Thymus (tissue), 11 donors: ENCODE data around the gene DUOXA2. TPM values are rescaled to one million over a fixed set of nuclear protein-coding genes. Genes with fewer than 3 reads are reported as not detected.

ENCODE experiments used
- DNase-seq, 9 donors: peaks; one replicate each; pipeline ENCODE4 v3.0.0-alpha.2; 2013; ENCODE audit warnings: low spot score in 9 of 9, low read depth in 6 of 9, missing footprints in 1 of 9
- H3K27ac ChIP-seq, 2 donors: one replicate each; pipeline ENCODE4 v1.5.1; 2013; ENCODE audit warnings: control low read depth in 1 of 2, low read depth in 1 of 2, low read length in 1 of 2, mild to moderate bottlenecking in 1 of 2, moderate library complexity in 1 of 2
- H3K27me3 ChIP-seq, 2 donors: one replicate each; pipeline ENCODE4 v1.5.1; 2013; ENCODE audit warnings: low read length in 1 of 2; ENCODE audit not compliant: control insufficient read depth in 2 of 2, insufficient read depth in 1 of 2
- H3K36me3 ChIP-seq, 2 donors: one replicate each; pipeline ENCODE4 v1.5.1; 2013; ENCODE audit warnings: low read length in 1 of 2, mild to moderate bottlenecking in 1 of 2, moderate library complexity in 1 of 2; ENCODE audit not compliant: control insufficient read depth in 2 of 2, insufficient read depth in 2 of 2
- H3K4me1 ChIP-seq, 2 donors: one replicate each; pipeline ENCODE4 v1.5.1; 2013; ENCODE audit warnings: low read length in 2 of 2; ENCODE audit not compliant: control insufficient read depth in 2 of 2, insufficient read depth in 2 of 2
- H3K4me3 ChIP-seq, 2 donors: one replicate each; pipeline ENCODE4 v1.5.1; 2013; ENCODE audit warnings: low read length in 2 of 2, control low read depth in 1 of 2, mild to moderate bottlenecking in 1 of 2
- H3K9me3 ChIP-seq, 2 donors: one replicate each; pipeline ENCODE4 v1.5.1; 2013; ENCODE audit warnings: low read length in 1 of 2, mild to moderate bottlenecking in 1 of 2; ENCODE audit not compliant: control insufficient read depth in 2 of 2, insufficient read depth in 1 of 2
- WGBS: extraction: QIAGEN DNeasy Blood & Tissue Kit; methylation state at CpG from one replicate; pipeline ENCODE4 v1.1.7; 2013; 5-methylcytosine and 5-hydroxymethylcytosine counted together
- polyA plus RNA-seq: library from polyadenylated mRNA; stranded (reverse); fragments of 200-250 nt; gene quantifications from one replicate; pipeline ENCODE4 v1.2.3, GENCODE V29; 2013
- total RNA-seq: library from RNA; stranded (reverse); fragments of 120-200 nt; gene quantifications from one replicate; pipeline ENCODE4 v1.2.4, GENCODE V29; 2013
- donor health status: healthy.

DUOXA2 gene
- total and polyA plus RNA-seq, 2 donors = 0.05 to 0.23 TPM

- Histone ChIP-seq H3K9me3 (no peaks in the 10 kb centered on the region), H3K4me1 (no peaks in the 10 kb centered on the region), H3K27me3 (peaks cover 21 to 53% of the 10 kb centered on the region in 2 donors), H3K36me3 (no peaks in the 10 kb centered on the region), H3K4me3 (no peak overlapping the region), H3K27ac (no peak overlapping the region)
- DNase-seq = no peak
- 93% methylated on average over 8 of the region's 8 CpGs for WGBS
These were observed 23.6 kb downstream of the DUOXA2 start for GRCh38 chr15:45137703-45138102.

DNA sequence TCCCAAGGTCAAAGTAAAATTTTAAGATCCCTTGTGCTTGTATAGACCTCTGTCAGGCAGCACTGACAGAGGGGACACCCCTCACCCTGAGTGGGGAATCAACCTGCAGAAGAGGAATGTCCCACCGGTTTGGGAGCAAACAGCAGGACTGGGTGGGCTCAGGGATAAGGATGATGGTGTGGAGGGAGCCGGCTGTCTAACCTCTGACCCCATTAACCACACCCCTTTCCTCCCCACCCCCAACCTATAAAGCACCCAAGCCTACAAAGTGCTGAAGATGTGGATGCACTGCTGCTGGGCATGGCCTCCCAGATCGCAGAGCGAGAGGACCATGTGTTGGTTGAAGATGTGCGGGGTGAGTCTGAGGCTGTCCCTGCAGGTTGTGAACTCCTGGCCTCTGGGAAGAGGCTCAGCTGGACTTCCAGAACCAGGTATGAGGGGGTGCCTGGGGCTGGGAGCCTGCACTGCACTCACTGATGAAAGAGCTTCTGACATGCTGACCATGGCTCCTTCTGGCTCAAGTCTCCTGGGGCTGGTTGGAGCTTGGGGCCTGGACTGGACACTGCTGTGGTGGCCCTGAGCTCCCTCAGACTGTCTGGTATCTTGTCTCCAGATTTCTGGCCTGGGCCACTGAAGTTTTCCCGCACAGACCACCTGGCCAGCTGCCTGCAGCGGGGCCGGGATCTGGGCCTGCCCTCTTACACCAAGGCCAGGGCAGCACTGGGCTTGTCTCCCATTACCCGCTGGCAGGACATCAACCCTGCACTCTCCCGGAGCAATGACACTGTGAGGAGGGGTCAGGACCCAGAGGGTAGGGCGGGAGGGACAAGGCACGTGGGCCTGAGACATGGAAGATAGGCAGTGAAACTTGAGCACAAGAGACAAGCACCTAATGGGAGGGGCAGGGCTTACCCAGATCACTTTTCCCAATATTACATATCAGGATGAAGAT, 25.0 kb downstream of the DUOXA2 start:
- Histone ChIP-seq H3K4me3 (no peak overlapping the region), H3K9me3 (no peaks in the 10 kb centered on the region), H3K27me3 (peaks cover 12 to 43% of the 10 kb centered on the region in 2 donors), H3K27ac (no peak overlapping the region), H3K4me1 (no peaks in the 10 kb centered on the region), H3K36me3 (no peaks in the 10 kb centered on the region)
- DNase-seq = no peak
- 94% methylated on average over 12 of the region's 12 CpGs for WGBS

- Histone ChIP-seq H3K27me3 (peaks cover 10 to 39% of the 10 kb centered on the region in 2 donors), H3K27ac (no peak overlapping the region), H3K4me1 (no peaks in the 10 kb centered on the region), H3K36me3 (no peaks in the 10 kb centered on the region), H3K4me3 (no peak overlapping the region), H3K9me3 (no peaks in the 10 kb centered on the region)
- 98% methylated on average over 6 of the region's 6 CpGs for WGBS
- DNase-seq = no peak
These were observed 25.6 kb downstream of the DUOXA2 start for GRCh38 chr15:45139770-45140169.

- Histone ChIP-seq H3K27ac (no peak overlapping the region), H3K4me3 (no peak overlapping the region), H3K36me3 (no peaks in the 10 kb centered on the region), H3K9me3 (no peaks in the 10 kb centered on the region), H3K4me1 (no peaks in the 10 kb centered on the region), H3K27me3 (peaks cover 4 to 33% of the 10 kb centered on the region in 2 donors)
- WGBS = 99% methylated on average over 10 of the region's 10 CpGs
- no peak for DNase-seq
These were observed 26.6 kb downstream of the DUOXA2 start for GRCh38 chr15:45140557-45141250.

DNA sequence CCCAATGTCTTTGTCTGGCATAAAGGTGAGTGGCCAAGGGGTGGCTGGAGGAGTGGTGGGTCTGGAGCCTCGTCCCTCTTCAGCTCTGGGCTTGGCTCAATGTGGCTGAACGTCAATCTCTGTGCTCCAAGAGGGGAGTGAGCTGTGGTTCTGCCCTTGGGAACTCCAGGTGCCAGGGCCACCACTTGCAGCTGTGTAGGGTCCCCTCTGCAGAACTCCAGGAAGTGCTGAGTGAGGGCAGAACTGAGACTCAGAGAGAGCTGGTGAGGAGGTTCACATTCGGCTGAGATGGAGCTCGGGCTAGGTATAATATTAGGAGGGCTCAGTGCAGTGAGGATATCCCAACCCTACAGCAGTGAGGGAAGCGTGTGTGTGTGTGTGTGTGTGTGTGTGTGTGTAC, 27.3 kb downstream of the DUOXA2 start:
- Histone ChIP-seq H3K27ac (no peak overlapping the region), H3K4me1 (no peaks in the 10 kb centered on the region), H3K27me3 (peaks cover 2 to 27% of the 10 kb centered on the region in 2 donors), H3K9me3 (no peaks in the 10 kb centered on the region), H3K36me3 (no peaks in the 10 kb centered on the region), H3K4me3 (no peak overlapping the region)
- 78% methylated on average over 5 of the region's 5 CpGs for WGBS
- DNase-seq = no peak

GRCh38 chr15:45143056-45143455, 28.9 kb downstream of the DUOXA2 start:
- Histone ChIP-seq H3K4me3 (no peak overlapping the region), H3K36me3 (no peaks in the 10 kb centered on the region), H3K9me3 (no peaks in the 10 kb centered on the region), H3K27ac (no peak overlapping the region), H3K27me3 (peaks cover 0 to 13% of the 10 kb centered on the region in 2 donors), H3K4me1 (no peaks in the 10 kb centered on the region)
- DNase-seq = no peak
- 96% methylated on average over 7 of the region's 7 CpGs for WGBS

DNA sequence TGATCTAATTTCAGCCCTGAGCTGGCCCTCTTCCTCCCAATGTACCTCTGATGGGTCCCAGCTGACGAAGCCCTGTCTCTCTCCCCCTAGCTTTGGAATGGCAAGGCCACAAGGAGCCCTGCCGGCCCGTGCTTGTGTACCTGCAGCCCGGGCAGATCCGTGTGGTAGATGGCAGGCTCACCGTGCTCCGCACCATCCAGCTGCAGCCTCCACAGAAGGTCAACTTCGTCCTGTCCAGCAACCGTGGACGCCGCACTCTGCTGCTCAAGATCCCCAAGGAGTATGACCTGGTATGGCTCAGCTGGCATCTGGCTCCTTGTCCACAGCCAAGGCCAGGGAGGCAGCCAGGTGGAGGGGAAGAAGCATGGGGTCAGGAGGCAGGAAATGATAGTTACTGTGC, 29.8 kb downstream of the DUOXA2 start:
- no peaks in the 10 kb centered on the region for H3K36me3 ChIP-seq
- H3K9me3 ChIP-seq = no peaks in the 10 kb centered on the region
- H3K27ac ChIP-seq = no peak overlapping the region
- no peak overlapping the region for H3K4me3 ChIP-seq
- H3K4me1 ChIP-seq = no peaks in the 10 kb centered on the region
- H3K27me3 ChIP-seq = peaks cover 0 to 11% of the 10 kb centered on the region in 2 donors
- WGBS = 96% methylated on average over 11 of the region's 11 CpGs
- no peak for DNase-seq

DNA sequence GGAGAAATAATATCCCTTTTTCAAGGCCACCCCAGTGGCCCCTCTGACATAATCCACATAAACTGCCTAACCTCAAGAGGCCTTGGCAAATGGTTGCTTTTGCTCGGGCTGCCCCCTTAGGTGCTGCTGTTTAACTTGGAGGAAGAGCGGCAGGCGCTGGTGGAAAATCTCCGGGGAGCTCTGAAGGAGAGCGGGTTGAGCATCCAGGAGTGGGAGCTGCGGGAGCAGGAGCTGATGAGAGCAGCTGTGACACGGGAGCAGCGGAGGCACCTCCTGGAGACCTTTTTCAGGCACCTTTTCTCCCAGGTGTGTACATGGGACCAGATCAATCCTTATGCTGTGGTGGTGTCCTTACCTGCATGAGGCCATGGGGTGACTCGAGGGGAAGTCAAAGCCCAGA, 30.6 kb downstream of the DUOXA2 start:
- Histone ChIP-seq H3K4me1 (no peaks in the 10 kb centered on the region), H3K36me3 (no peaks in the 10 kb centered on the region), H3K9me3 (no peaks in the 10 kb centered on the region), H3K27me3 (peaks cover 0 to 9% of the 10 kb centered on the region in 2 donors), H3K4me3 (no peak overlapping the region), H3K27ac (no peak overlapping the region)
- no peak for DNase-seq
- 94% methylated on average over 9 of the region's 9 CpGs for WGBS

GRCh38 chr15:45146405-45146804, 32.3 kb downstream of the DUOXA2 start:
- H3K9me3 ChIP-seq = no peaks in the 10 kb centered on the region
- 95% methylated on average over 4 of the region's 4 CpGs for WGBS
- H3K27ac ChIP-seq = no peak overlapping the region
- peaks cover 0 to 9% of the 10 kb centered on the region in 2 donors for H3K27me3 ChIP-seq
- H3K4me3 ChIP-seq = no peak overlapping the region
- H3K36me3 ChIP-seq = peaks cover 0 to under 1% of the 10 kb centered on the region in 2 donors
- no peak for DNase-seq
- H3K4me1 ChIP-seq = no peaks in the 10 kb centered on the region
